GM12874 (cell line): Measurements from ENCODE around the gene BMPR1B.

Experiments
- TF ChIP-seq, protein P1 (sequence below): IDR thresholded peaks from 2 replicates; pipeline ENCODE4 v1.5.1; 2011; ENCODE audit warnings: low read depth, mild to moderate bottlenecking, control low read depth, low read length, moderate library complexity; ENCODE audit not compliant: insufficient read depth

BMPR1B gene

GRCh38 chr4:95073646-95074045 lies 315.9 kb downstream of the BMPR1B start:
- TF ChIP-seq, protein P1, sequence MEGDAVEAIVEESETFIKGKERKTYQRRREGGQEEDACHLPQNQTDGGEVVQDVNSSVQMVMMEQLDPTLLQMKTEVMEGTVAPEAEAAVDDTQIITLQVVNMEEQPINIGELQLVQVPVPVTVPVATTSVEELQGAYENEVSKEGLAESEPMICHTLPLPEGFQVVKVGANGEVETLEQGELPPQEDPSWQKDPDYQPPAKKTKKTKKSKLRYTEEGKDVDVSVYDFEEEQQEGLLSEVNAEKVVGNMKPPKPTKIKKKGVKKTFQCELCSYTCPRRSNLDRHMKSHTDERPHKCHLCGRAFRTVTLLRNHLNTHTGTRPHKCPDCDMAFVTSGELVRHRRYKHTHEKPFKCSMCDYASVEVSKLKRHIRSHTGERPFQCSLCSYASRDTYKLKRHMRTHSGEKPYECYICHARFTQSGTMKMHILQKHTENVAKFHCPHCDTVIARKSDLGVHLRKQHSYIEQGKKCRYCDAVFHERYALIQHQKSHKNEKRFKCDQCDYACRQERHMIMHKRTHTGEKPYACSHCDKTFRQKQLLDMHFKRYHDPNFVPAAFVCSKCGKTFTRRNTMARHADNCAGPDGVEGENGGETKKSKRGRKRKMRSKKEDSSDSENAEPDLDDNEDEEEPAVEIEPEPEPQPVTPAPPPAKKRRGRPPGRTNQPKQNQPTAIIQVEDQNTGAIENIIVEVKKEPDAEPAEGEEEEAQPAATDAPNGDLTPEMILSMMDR: no peak

- TF ChIP-seq, protein P1: no peak
Measured at GRCh38 chr4:95077864-95078263, 320.1 kb downstream of the BMPR1B start.

GRCh38 chr4:95080969-95081368 lies 323.2 kb downstream of the BMPR1B start:
- TF ChIP-seq, protein P1: no peak

- TF ChIP-seq, protein P1: no peak
Measured at GRCh38 chr4:95084584-95084983, 326.8 kb downstream of the BMPR1B start.

GRCh38 chr4:95085124-95085833 lies 327.5 kb downstream of the BMPR1B start:
- TF ChIP-seq, protein P1: no peak

DNA sequence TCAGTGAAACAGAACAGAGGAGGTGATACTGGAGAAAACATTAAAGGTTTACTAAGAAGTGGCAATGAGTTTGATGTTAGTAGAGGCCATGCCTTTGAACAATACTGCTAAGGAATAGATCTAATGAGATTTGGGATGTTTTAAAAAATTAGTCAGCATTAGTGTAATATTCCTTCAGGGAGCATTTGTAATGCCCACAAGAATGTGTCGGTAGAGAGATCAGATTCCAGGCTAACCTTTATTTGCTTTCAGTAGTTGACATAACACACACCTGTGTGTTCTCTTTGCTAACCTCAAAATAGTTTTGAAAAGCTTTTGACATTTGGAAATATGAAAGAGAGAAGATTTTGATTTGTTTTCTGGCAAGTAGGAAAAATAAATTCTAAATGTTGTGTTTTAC lies 328.8 kb downstream of the BMPR1B start:
- TF ChIP-seq, protein P1: no peak

DNA sequence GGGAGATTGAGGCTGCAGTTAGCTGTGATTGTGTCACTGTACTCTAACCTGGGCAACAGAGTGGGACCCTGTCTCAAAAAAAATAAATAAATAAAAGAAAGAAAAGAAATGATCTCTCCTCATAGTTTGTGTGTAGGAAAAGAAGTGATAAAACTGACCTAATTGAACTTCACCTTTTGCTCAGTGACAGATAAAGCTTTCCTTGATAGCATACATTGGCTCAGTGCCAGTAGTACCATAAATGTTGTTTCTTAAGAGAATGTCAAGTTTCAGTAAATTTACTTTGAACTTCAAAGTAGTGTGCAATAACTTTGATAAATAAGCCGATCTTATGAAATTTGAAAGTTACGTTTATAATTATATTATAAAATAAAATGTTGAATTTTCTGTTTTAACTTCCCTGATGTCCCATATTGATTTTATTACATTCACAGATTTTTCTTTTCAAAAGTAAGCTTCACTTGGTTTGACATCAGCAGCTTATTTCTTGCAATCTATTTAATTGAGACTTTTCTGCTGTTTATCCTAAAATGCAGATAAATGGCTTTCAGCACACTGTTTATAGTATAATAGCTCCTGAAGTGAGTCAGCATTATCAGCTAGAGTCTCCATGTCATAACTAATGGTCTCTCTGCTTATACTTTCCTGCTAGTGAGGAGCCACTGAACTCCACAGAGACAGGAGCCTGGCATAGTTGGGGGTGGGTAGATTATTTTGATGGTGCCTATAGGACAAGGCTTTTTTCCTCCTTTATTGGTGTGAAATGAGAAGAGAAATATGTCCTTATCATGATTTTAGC lies 330.1 kb downstream of the BMPR1B start:
- TF ChIP-seq, protein P1: no peak
